ENCODE measurements around the gene QRFPR. TPM values are rescaled to one million over a fixed set of nuclear protein-coding genes. Genes with fewer than 3 reads are reported as not detected.

The QRFPR gene
- total and polyA plus RNA-seq, 3 experiments from 2014 or later = not detected

- no peaks in the 10 kb centered on the region for H3K9me3 ChIP-seq (ENCODE audit: low read length)
- peaks cover 8% of the 10 kb centered on the region for H3K4me1 ChIP-seq (ENCODE audit: insufficient read depth, low read length)
- no peaks in the 10 kb centered on the region for H3K36me3 ChIP-seq (ENCODE audit: insufficient read depth, low read length)
- no peaks in the 10 kb centered on the region for H3K27me3 ChIP-seq (ENCODE audit: insufficient read depth, low read length, poor library complexity, severe bottlenecking)
- POLR2A ChIA-PET = no interaction called here
- DNase-seq = no peak
- peaks cover 13 to 18% (median 15%) of the 10 kb centered on the region in 3 donors for H3K4me1 Mint-ChIP-seq
- no peaks in the 10 kb centered on the region for H3K36me3 Mint-ChIP-seq
- no peak overlapping the region for H3K4me3 Mint-ChIP-seq
- no peak overlapping the region for H3K27ac ChIP-seq (ENCODE audit: low read depth, low read length)
- H3K4me3 ChIP-seq (ENCODE audit: low read length) = no peak overlapping the region
- CTCF ChIA-PET = interaction anchor here (0.8 to 2.4 kb wide), 19 partner anchors 9 to 1230 kb away, joined by 3 to 43 read pairs (median 4); no protein-coding TSS in a partner anchor
- H3K27me3 Mint-ChIP-seq = no peaks in the 10 kb centered on the region
- no peaks in the 10 kb centered on the region for H3K9me3 Mint-ChIP-seq
- no peak overlapping the region for H3K27ac Mint-ChIP-seq
These were observed 72.5 kb downstream of the QRFPR start for GRCh38 chr4:121308328-121308663.

- ChIA-PET CTCF (interaction anchor here (0.7 to 2.4 kb wide), 24 partner anchors 9 to 1229 kb away, joined by 3 to 43 read pairs (median 4); no protein-coding TSS in a partner anchor), POLR2A (interaction anchor here (0.9 kb wide), 1 partner anchor 53 kb away, joined by 4 read pairs; no protein-coding TSS in a partner anchor)
- peak; percentile 5 to 56 (median 33) for DNase-seq
- no peaks in the 10 kb centered on the region for H3K36me3 Mint-ChIP-seq
- H3K4me3 ChIP-seq (ENCODE audit: low read length) = no peak overlapping the region
- peak overlapping the region in 6 of 8 donors; percentile 13 to 72 (median 62) for H3K27ac Mint-ChIP-seq
- no peaks in the 10 kb centered on the region for H3K27me3 ChIP-seq (ENCODE audit: insufficient read depth, low read length, poor library complexity, severe bottlenecking)
- peaks cover 8% of the 10 kb centered on the region for H3K4me1 ChIP-seq (ENCODE audit: insufficient read depth, low read length)
- H3K36me3 ChIP-seq (ENCODE audit: insufficient read depth, low read length) = no peaks in the 10 kb centered on the region
- no peak overlapping the region for H3K27ac ChIP-seq (ENCODE audit: low read depth, low read length)
- H3K9me3 ChIP-seq (ENCODE audit: low read length) = no peaks in the 10 kb centered on the region
- H3K9me3 Mint-ChIP-seq = no peaks in the 10 kb centered on the region
- H3K4me1 Mint-ChIP-seq = peaks cover 13 to 18% (median 15%) of the 10 kb centered on the region in 3 donors
- no peaks in the 10 kb centered on the region for H3K27me3 Mint-ChIP-seq
- peak overlapping the region in 3 of 7 donors; percentile 27 to 50 (median 28) for H3K4me3 Mint-ChIP-seq
These were observed 73.1 kb downstream of the QRFPR start for GRCh38 chr4:121307445-121308327.

GRCh38 chr4:121306931-121307330 is 73.9 kb downstream of the QRFPR start:
- POLR2A ChIA-PET = no interaction called here
- Mint-ChIP-seq H3K27me3 (no peaks in the 10 kb centered on the region), H3K4me1 (peaks cover 13 to 18% (median 15%) of the 10 kb centered on the region in 3 donors)

DNA sequence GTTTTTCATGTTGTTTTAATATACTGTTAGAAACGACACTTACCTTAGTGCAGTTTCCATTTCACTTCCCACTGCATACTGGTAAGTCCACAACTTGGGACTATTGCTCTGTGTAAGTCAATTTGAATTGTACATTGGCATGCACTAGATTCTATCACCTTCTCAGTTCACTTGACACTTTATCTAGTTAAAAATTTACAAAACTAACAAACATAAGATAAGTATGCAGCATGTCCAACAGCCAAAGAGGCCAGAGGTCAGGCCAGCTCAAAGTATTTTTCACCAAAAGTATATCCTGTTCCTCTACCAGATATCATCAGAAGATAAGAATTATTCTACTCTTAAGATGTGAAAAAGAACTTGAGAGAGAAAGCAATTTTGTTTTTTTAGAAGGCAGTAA is 75.9 kb downstream of the QRFPR start:
- no peak overlapping the region for H3K4me3 ChIP-seq (ENCODE audit: low read length)
- no peak for DNase-seq
- no peaks in the 10 kb centered on the region for H3K36me3 ChIP-seq (ENCODE audit: insufficient read depth, low read length)
- no peak overlapping the region for H3K27ac ChIP-seq (ENCODE audit: low read depth, low read length)
- no peaks in the 10 kb centered on the region for H3K9me3 ChIP-seq (ENCODE audit: low read length)
- Mint-ChIP-seq H3K36me3 (no peaks in the 10 kb centered on the region), H3K9me3 (no peaks in the 10 kb centered on the region), H3K4me3 (no peak overlapping the region), H3K27ac (no peak overlapping the region), H3K27me3 (no peaks in the 10 kb centered on the region), H3K4me1 (peaks cover 13 to 18% (median 15%) of the 10 kb centered on the region in 3 donors)
- no peaks in the 10 kb centered on the region for H3K27me3 ChIP-seq (ENCODE audit: insufficient read depth, low read length, poor library complexity, severe bottlenecking)
- ChIA-PET CTCF (interaction anchor here (1.3 to 1.9 kb wide), 2 partner anchors 112 to 114 kb away, joined by 4 to 5 read pairs; no protein-coding TSS in a partner anchor), POLR2A (interaction anchor here (0.9 kb wide), 1 partner anchor 107 kb away, joined by 3 read pairs; no protein-coding TSS in a partner anchor)
- peaks cover 8% of the 10 kb centered on the region for H3K4me1 ChIP-seq (ENCODE audit: insufficient read depth, low read length)

More at GRCh38 chr4:121306931-121307330, 73.9 kb downstream of the QRFPR start:
- H3K9me3 ChIP-seq (ENCODE audit: low read length) = no peaks in the 10 kb centered on the region
- H3K27ac ChIP-seq (ENCODE audit: low read depth, low read length) = no peak overlapping the region
- peak overlapping the region in 3 of 8 donors; percentile 30 to 54 (median 44) for H3K27ac Mint-ChIP-seq
- H3K4me3 Mint-ChIP-seq = no peak overlapping the region
- no peaks in the 10 kb centered on the region for H3K27me3 ChIP-seq (ENCODE audit: insufficient read depth, low read length, poor library complexity, severe bottlenecking)
- CTCF ChIA-PET = interaction anchor here (0.7 to 2.4 kb wide), 14 partner anchors 8 to 1152 kb away, joined by 3 to 43 read pairs (median 6); no protein-coding TSS in a partner anchor
- no peak for DNase-seq
- H3K4me3 ChIP-seq (ENCODE audit: low read length) = no peak overlapping the region
- H3K36me3 ChIP-seq (ENCODE audit: insufficient read depth, low read length) = no peaks in the 10 kb centered on the region
- H3K9me3 Mint-ChIP-seq = no peaks in the 10 kb centered on the region
- H3K4me1 ChIP-seq (ENCODE audit: insufficient read depth, low read length) = peaks cover 8% of the 10 kb centered on the region
- no peaks in the 10 kb centered on the region for H3K36me3 Mint-ChIP-seq

GRCh38 chr4:121299367-121299766 is 81.5 kb downstream of the QRFPR start:
- ChIA-PET POLR2A (no interaction called here), CTCF (interaction anchor here (2.1 kb wide), 1 partner anchor 8 kb away, joined by 8 read pairs; no protein-coding TSS in a partner anchor)
- no peaks in the 10 kb centered on the region for H3K36me3 Mint-ChIP-seq
- no peaks in the 10 kb centered on the region for H3K9me3 ChIP-seq (ENCODE audit: low read length)
- H3K27ac Mint-ChIP-seq = no peak overlapping the region
- no peak overlapping the region for H3K4me3 ChIP-seq (ENCODE audit: low read length)
- H3K27ac ChIP-seq (ENCODE audit: low read depth, low read length) = no peak overlapping the region
- no peaks in the 10 kb centered on the region for H3K9me3 Mint-ChIP-seq
- no peaks in the 10 kb centered on the region for H3K27me3 ChIP-seq (ENCODE audit: insufficient read depth, low read length, poor library complexity, severe bottlenecking)
- H3K4me1 Mint-ChIP-seq = no peaks in the 10 kb centered on the region
- no peak for DNase-seq
- no peaks in the 10 kb centered on the region for H3K4me1 ChIP-seq (ENCODE audit: insufficient read depth, low read length)
- H3K36me3 ChIP-seq (ENCODE audit: insufficient read depth, low read length) = no peaks in the 10 kb centered on the region
- no peaks in the 10 kb centered on the region for H3K27me3 Mint-ChIP-seq
- no peak overlapping the region for H3K4me3 Mint-ChIP-seq

- DNase-seq = no peak
- ChIA-PET POLR2A (no interaction called here), CTCF (interaction anchor here (1.2 to 1.6 kb wide), 3 partner anchors 9 to 29 kb away, joined by 3 to 5 read pairs (median 3); no protein-coding TSS in a partner anchor)
These were observed 97.5 kb downstream of the QRFPR start for GRCh38 chr4:121283319-121283718.

DNA sequence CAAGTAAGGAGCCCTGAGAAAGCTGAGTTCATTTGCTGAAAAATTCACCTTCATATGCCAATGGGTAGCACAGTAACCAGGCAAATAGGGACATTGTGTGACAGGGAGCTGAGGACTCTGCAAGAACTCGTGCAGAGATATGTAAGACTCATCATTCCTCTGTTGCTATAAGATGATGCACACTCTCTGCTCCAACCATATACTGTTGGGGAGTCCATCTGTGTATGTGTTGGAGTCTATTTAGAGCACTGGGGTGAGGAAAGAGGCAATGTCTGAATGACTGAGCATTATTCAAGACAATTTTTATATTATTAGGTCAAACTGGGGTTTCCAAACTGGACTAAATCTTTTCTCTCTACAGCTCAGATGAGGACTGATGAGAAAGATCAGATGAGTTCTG is 100.4 kb downstream of the QRFPR start:
- Mint-ChIP-seq H3K4me3 (no peak overlapping the region), H3K27me3 (peaks cover 11 to 13% of the 10 kb centered on the region in 2 donors), H3K4me1 (no peaks in the 10 kb centered on the region), H3K9me3 (peaks cover 0 to 5% (median 2%) of the 10 kb centered on the region in 5 donors), H3K36me3 (peaks cover 0 to 7% (median 0%) of the 10 kb centered on the region in 3 donors), H3K27ac (no peak overlapping the region)
- no peaks in the 10 kb centered on the region for H3K9me3 ChIP-seq (ENCODE audit: low read length)
- H3K4me1 ChIP-seq (ENCODE audit: insufficient read depth, low read length) = no peaks in the 10 kb centered on the region
- ChIA-PET POLR2A (no interaction called here), CTCF (no interaction called here)
- H3K4me3 ChIP-seq (ENCODE audit: low read length) = no peak overlapping the region
- H3K27me3 ChIP-seq (ENCODE audit: insufficient read depth, low read length, poor library complexity, severe bottlenecking) = no peaks in the 10 kb centered on the region
- DNase-seq = no peak
- no peaks in the 10 kb centered on the region for H3K36me3 ChIP-seq (ENCODE audit: insufficient read depth, low read length)
- no peak overlapping the region for H3K27ac ChIP-seq (ENCODE audit: low read depth, low read length)

More at GRCh38 chr4:121283319-121283718, 97.5 kb downstream of the QRFPR start:
- H3K4me3 ChIP-seq (ENCODE audit: low read length) = no peak overlapping the region
- H3K36me3 Mint-ChIP-seq = peaks cover 0 to 25% (median 0%) of the 10 kb centered on the region in 3 donors
- H3K4me1 ChIP-seq (ENCODE audit: insufficient read depth, low read length) = no peaks in the 10 kb centered on the region
- H3K9me3 Mint-ChIP-seq = peaks cover 5 to 14% (median 12%) of the 10 kb centered on the region in 5 donors
- H3K9me3 ChIP-seq (ENCODE audit: low read length) = no peaks in the 10 kb centered on the region
- H3K36me3 ChIP-seq (ENCODE audit: insufficient read depth, low read length) = no peaks in the 10 kb centered on the region
- no peaks in the 10 kb centered on the region for H3K4me1 Mint-ChIP-seq
- H3K4me3 Mint-ChIP-seq = no peak overlapping the region
- no peak overlapping the region for H3K27ac Mint-ChIP-seq
- H3K27me3 ChIP-seq (ENCODE audit: insufficient read depth, low read length, poor library complexity, severe bottlenecking) = no peaks in the 10 kb centered on the region
- H3K27ac ChIP-seq (ENCODE audit: low read depth, low read length) = no peak overlapping the region
- peaks cover 10 to 12% of the 10 kb centered on the region in 2 donors for H3K27me3 Mint-ChIP-seq

- DNase-seq = no peak
- Mint-ChIP-seq H3K9me3 (no peaks in the 10 kb centered on the region), H3K27me3 (peaks cover 11 to 12% of the 10 kb centered on the region in 2 donors), H3K27ac (no peak overlapping the region), H3K36me3 (peaks cover 0 to 6% (median 0%) of the 10 kb centered on the region in 3 donors), H3K4me1 (no peaks in the 10 kb centered on the region), H3K4me3 (no peak overlapping the region)
- H3K27me3 ChIP-seq (ENCODE audit: insufficient read depth, low read length, poor library complexity, severe bottlenecking) = no peaks in the 10 kb centered on the region
- H3K4me3 ChIP-seq (ENCODE audit: low read length) = no peak overlapping the region
- CTCF ChIA-PET = no interaction called here
- H3K27ac ChIP-seq (ENCODE audit: low read depth, low read length) = no peak overlapping the region
- POLR2A ChIA-PET = no interaction called here
- no peaks in the 10 kb centered on the region for H3K36me3 ChIP-seq (ENCODE audit: insufficient read depth, low read length)
- no peaks in the 10 kb centered on the region for H3K4me1 ChIP-seq (ENCODE audit: insufficient read depth, low read length)
- no peaks in the 10 kb centered on the region for H3K9me3 ChIP-seq (ENCODE audit: low read length)
These were observed 101.9 kb downstream of the QRFPR start for GRCh38 chr4:121278811-121279368.
